Mesothelial cell of epicardium (in vitro differentiated cells): ENCODE results near the gene IARS2. TPM values are rescaled to one million over a fixed set of nuclear protein-coding genes. Genes with fewer than 3 reads are reported as not detected.

Source experiments
- DNase-seq, 2 experiments: peaks; one replicate each; pipeline ENCODE4 v3.0.0; 2021; ENCODE audit warnings: low spot score in 2 of 2; ENCODE audit not compliant: unreplicated experiment in 2 of 2
- H3K27ac Mint-ChIP-seq: 2 replicates; pipeline ENCODE4 v1.8.0; 2021; ENCODE audit warnings: mixed read lengths
- H3K27me3 Mint-ChIP-seq: 2 replicates; pipeline ENCODE4 v1.8.0; 2021; ENCODE audit warnings: low read depth, mixed read lengths
- H3K36me3 Mint-ChIP-seq: 2 replicates; pipeline ENCODE4 v1.8.0; 2021; ENCODE audit warnings: mixed read lengths
- H3K4me1 Mint-ChIP-seq: 2 replicates; pipeline ENCODE4 v1.8.0; 2021; ENCODE audit warnings: mixed read lengths
- H3K4me3 Mint-ChIP-seq: 2 replicates; pipeline ENCODE4 v1.8.0; 2021; ENCODE audit warnings: mild to moderate bottlenecking, moderate library complexity, mixed read lengths
- H3K9me3 Mint-ChIP-seq: 2 replicates; pipeline ENCODE4 v1.8.0; 2021; ENCODE audit warnings: mixed read lengths
- total RNA-seq: library from RNA; stranded (reverse); gene quantifications from 3 replicates; pipeline ENCODE4 v1.2.1, GENCODE V29; 2021
- TF ChIP-seq, protein P1 (sequence below): fragments of 200-600 bp; sonication (generic); IDR thresholded peaks from one replicate; pipeline ENCODE4 v1.5.0; 2021; ENCODE audit warnings: antibody characterized with exemption; ENCODE audit not compliant: unreplicated experiment

The IARS2 gene
- total RNA-seq, 1 donor from 2014 or later: 60.4 TPM

DNA sequence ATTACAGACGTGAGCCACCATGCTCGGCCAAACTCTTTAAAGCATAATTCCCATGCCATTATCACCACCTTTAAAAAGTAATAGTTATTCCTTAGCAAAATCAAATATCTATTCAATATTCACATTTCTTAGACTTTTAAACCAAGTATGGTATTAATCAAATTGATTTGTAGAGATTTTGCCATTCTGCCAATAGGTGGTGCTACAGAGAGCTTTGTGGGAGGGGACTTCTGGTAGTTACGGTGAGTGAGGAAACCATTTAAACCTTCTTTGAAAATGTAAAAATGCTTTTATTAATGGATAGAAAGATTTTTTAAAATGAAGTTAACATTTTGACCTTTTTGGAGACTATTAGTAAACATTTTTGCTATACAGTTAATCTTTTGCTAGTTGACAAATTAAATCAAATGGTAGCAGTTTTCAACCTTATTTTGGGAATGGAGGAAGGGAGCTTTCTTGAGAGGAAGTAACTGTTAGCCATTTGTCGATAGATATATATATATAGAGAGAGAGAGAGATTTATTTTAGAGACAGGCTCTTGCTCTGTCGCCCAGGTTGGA is 19.3 kb downstream of the IARS2 start:
- no peak for DNase-seq
- H3K27me3 Mint-ChIP-seq: no peaks in the 10 kb centered on the region
- H3K36me3 Mint-ChIP-seq: peaks cover 31% of the 10 kb centered on the region
- no peak overlapping the region for H3K4me3 Mint-ChIP-seq
- no peaks in the 10 kb centered on the region for H3K4me1 Mint-ChIP-seq
- H3K27ac Mint-ChIP-seq: no peak overlapping the region
- H3K9me3 Mint-ChIP-seq: no peaks in the 10 kb centered on the region
- TF ChIP-seq, protein P1, sequence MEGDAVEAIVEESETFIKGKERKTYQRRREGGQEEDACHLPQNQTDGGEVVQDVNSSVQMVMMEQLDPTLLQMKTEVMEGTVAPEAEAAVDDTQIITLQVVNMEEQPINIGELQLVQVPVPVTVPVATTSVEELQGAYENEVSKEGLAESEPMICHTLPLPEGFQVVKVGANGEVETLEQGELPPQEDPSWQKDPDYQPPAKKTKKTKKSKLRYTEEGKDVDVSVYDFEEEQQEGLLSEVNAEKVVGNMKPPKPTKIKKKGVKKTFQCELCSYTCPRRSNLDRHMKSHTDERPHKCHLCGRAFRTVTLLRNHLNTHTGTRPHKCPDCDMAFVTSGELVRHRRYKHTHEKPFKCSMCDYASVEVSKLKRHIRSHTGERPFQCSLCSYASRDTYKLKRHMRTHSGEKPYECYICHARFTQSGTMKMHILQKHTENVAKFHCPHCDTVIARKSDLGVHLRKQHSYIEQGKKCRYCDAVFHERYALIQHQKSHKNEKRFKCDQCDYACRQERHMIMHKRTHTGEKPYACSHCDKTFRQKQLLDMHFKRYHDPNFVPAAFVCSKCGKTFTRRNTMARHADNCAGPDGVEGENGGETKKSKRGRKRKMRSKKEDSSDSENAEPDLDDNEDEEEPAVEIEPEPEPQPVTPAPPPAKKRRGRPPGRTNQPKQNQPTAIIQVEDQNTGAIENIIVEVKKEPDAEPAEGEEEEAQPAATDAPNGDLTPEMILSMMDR: no peak

- Mint-ChIP-seq H3K27me3 (no peaks in the 10 kb centered on the region), H3K36me3 (peaks cover 14% of the 10 kb centered on the region), H3K9me3 (no peaks in the 10 kb centered on the region), H3K4me1 (no peaks in the 10 kb centered on the region), H3K4me3 (no peak overlapping the region), H3K27ac (no peak overlapping the region)
- DNase-seq: no peak
- TF ChIP-seq, protein P1: no peak
Measured at GRCh38 chr1:220119043-220119512, 25.1 kb downstream of the IARS2 start.

DNA sequence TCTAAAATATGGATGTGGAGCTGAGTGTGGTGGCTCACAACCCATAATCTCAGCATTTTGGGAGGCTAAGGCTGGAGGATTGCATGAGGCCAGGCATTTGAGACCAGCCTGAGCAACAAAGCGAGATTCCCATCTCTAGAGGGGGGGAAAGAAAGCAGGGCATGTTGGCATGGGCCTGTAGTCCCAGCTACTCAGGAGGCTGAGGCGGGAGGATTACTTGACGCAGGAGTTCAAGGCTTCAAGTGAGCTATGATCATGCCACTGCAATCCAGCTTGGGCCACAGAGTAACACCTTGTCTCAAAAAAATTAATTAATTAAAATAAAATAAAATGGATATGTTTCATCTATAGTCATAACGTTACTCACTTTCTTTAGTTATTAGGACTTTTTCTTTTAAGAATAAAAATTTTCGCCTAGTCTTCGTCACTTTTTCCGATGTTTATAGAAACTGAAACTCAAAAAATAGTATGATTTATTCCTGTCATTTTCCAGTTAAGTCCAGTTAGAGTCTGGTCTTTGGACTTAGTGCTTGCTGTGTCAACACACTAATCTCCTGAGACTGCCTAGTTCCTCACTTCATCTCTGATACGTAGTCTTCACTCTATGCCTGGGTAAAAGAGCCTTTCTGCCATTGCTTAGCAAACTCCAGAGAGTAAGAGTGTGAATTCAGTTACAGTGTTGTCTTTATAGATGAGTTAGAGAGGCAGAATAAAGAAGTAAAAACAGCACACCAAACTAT is 28.0 kb downstream of the IARS2 start:
- peak overlapping the region; percentile 0 for H3K27ac Mint-ChIP-seq
- TF ChIP-seq, protein P1: no peak

DNA sequence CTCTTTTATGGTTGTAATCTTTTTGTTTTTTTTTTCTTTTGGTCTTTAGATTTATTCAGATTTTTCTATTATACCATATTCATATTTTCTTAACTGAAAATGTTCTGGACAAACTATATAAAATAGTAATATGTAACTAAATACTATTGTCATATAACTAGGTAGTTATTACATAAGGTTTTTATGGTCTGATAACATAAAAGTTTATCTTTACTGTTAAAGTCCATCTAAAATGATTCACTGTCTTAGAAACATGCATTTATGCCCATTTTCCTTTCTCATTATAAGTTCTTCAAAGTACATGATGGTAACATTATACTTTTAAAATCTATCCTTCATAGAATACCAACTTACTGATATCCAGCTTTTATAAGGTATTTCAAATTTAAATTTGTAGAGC is 29.1 kb downstream of the IARS2 start:
- peaks cover 5% of the 10 kb centered on the region for H3K36me3 Mint-ChIP-seq

More for the DNA sequence above, 28.0 kb downstream of the IARS2 start:
- H3K4me3 Mint-ChIP-seq: no peak overlapping the region
- no peak for DNase-seq
- no peaks in the 10 kb centered on the region for H3K9me3 Mint-ChIP-seq
- peaks cover 5% of the 10 kb centered on the region for H3K36me3 Mint-ChIP-seq
- no peaks in the 10 kb centered on the region for H3K27me3 Mint-ChIP-seq
- H3K4me1 Mint-ChIP-seq: no peaks in the 10 kb centered on the region

DNA sequence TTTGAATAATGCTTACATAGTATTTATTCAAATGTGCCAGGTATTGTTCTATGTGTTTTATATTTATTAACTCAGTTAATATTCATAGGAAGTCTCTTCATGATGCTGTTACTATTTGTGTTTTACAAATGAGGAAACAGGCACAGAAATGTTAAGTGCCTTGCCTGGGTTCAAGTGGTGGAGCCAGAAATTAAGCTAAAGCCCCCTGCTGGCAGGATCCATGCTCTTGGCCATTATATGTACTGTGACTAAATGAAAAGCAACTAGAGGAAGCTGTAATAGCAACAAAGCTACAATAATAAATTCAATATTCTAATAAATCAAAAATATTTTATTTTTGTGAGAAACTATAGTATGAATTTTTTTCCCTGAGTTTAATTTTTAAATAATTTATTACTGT is 30.0 kb downstream of the IARS2 start:
- Mint-ChIP-seq H3K4me1 (no peaks in the 10 kb centered on the region), H3K36me3 (peaks cover 9% of the 10 kb centered on the region), H3K27me3 (no peaks in the 10 kb centered on the region), H3K27ac (no peak overlapping the region), H3K9me3 (no peaks in the 10 kb centered on the region), H3K4me3 (no peak overlapping the region)
- TF ChIP-seq, protein P1: peak; percentile 32
- DNase-seq: no peak

More for the DNA sequence above, 29.1 kb downstream of the IARS2 start:
- TF ChIP-seq, protein P1: no peak
- DNase-seq: no peak
- no peak overlapping the region for H3K4me3 Mint-ChIP-seq
- no peak overlapping the region for H3K27ac Mint-ChIP-seq
- no peaks in the 10 kb centered on the region for H3K4me1 Mint-ChIP-seq
- no peaks in the 10 kb centered on the region for H3K9me3 Mint-ChIP-seq
- no peaks in the 10 kb centered on the region for H3K27me3 Mint-ChIP-seq
